Transverse colon (tissue), 4 donors: ENCODE results near the gene SERF2. TPM values are rescaled to one million over a fixed set of nuclear protein-coding genes. Genes with fewer than 3 reads are reported as not detected.

Source experiments
- DNase-seq: peaks from one replicate; pipeline ENCODE4 v3.0.0-alpha.2; 2019
- H3K27ac ChIP-seq, 4 donors: fragments of 200-600 bp; sonication (generic); 2 replicates each; pipeline ENCODE4 v1.5.1; 2016 to 2018; ENCODE audit warnings: inconsistent platforms in 4 of 4
- H3K27me3 ChIP-seq: fragments of 200-600 bp; sonication (generic); 2 replicates; pipeline ENCODE4 v1.5.1; 2017; ENCODE audit warnings: inconsistent platforms
- H3K36me3 ChIP-seq, 4 donors: fragments of 200-600 bp; sonication (generic); 2 replicates each; pipeline ENCODE4 v1.5.1; 2017 to 2019; ENCODE audit warnings: inconsistent platforms in 4 of 4
- H3K4me1 ChIP-seq, 4 donors: fragments of 200-600 bp; sonication (generic); 2 replicates each; pipeline ENCODE4 v1.5.1; 2017 to 2020; ENCODE audit warnings: inconsistent platforms in 4 of 4
- H3K4me3 ChIP-seq, 4 donors: fragments of 200-600 bp; sonication (generic); 1 replicate in 1 of 4; 2 replicates in 3 of 4; pipeline versions ENCODE4 v1.5.1 to v1.6.1; 2017 to 2019; ENCODE audit warnings: inconsistent platforms in 4 of 4
- H3K9me3 ChIP-seq, 2 donors: fragments of 200-600 bp; sonication (generic); 2 replicates each; pipeline ENCODE4 v1.5.1; 2017 to 2019; ENCODE audit warnings: inconsistent platforms in 2 of 2
- EP300 ChIP-seq: sonication (generic); formaldehyde crosslinking; IDR thresholded peaks from one replicate; pipeline ENCODE4 v1.6.1; 2017; ENCODE audit warnings: antibody characterized with exemption, low read depth
- POLR2A ChIP-seq: fragments of 450-650 bp; IDR thresholded peaks from one replicate; pipeline ENCODE4 v1.6.1; 2016; ENCODE audit warnings: antibody characterized with exemption, mild to moderate bottlenecking, moderate library complexity
- POLR2AphosphoS5 ChIP-seq, 3 donors: sonication (generic); formaldehyde crosslinking; IDR thresholded peaks; one replicate each; pipeline ENCODE4 v1.6.1; 2016; ENCODE audit warnings: antibody characterized with exemption in 3 of 3
- WGBS, 2 donors: methylation state at CpG; one replicate each; pipeline ENCODE4 v1.1.5; 2018; ENCODE audit warnings: low coverage in 1 of 2; 5-methylcytosine and 5-hydroxymethylcytosine counted together
- in situ Hi-C, 4 donors: fragments of 200-750 bp; cut with MboI; loops; one replicate each; pipeline versions ENCODE4 v1.15.0 to v1.15.1; 2017; ENCODE audit warnings: low sequenced_read_pairs in 3 of 4, low pct_ligation_motif_present in 1 of 4, low pct_unique_long_range_greater_than_20kb in 1 of 4
- intact Hi-C: fragments of 100-400 bp; cut with DNase I; formaldehyde crosslinking; loops from one replicate; pipeline ENCODE4 v1.15.1; 2023; ENCODE audit warnings: low total_unique reads
- total RNA-seq, 4 donors: library from RNA; depleted of rRNA; stranded (reverse); fragments of >200 nt; gene quantifications; one replicate each; pipeline ENCODE4 v1.1.0, GENCODE V29; 2016
- TF ChIP-seq, protein P1 (sequence below), 5 experiments: fragments of 200-600 bp in 3 of 5; fragments of 450-650 bp in 2 of 5; sonication (generic) in 3 of 5; IDR thresholded peaks; 1 replicate in 2 of 5; 2 replicates in 3 of 5; pipeline ENCODE4 v1.5.1; 2016 to 2017; ENCODE audit warnings: antibody characterized with exemption in 5 of 5, inconsistent platforms in 3 of 5, mild to moderate bottlenecking in 2 of 5, moderate library complexity in 1 of 5

SERF2 gene
- total RNA-seq, 4 donors from 2014 or later = 663 to 1,001 (median 825) TPM

DNA sequence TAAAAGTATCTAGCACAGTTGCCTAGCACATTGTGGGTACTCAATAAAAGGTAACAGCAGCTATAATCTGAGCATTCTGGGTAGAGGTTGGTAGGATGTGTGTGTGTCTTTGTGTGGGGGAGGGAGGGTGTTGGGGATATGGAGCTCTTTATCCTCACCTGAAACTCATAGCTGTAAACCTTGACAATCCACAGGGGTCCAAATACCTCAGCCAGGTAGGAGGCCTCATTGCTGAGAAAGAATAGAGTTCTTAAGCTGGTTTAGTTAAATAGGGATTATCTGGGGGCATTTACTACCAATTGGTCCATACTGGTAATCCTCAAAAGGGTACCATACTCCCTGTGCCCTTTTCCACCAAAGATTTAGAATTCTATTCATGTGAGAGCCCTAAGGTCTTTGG, 3.9 kb downstream of the SERF2 start:
- no peak for TF ChIP-seq POLR2A
- TF ChIP-seq, protein P1, sequence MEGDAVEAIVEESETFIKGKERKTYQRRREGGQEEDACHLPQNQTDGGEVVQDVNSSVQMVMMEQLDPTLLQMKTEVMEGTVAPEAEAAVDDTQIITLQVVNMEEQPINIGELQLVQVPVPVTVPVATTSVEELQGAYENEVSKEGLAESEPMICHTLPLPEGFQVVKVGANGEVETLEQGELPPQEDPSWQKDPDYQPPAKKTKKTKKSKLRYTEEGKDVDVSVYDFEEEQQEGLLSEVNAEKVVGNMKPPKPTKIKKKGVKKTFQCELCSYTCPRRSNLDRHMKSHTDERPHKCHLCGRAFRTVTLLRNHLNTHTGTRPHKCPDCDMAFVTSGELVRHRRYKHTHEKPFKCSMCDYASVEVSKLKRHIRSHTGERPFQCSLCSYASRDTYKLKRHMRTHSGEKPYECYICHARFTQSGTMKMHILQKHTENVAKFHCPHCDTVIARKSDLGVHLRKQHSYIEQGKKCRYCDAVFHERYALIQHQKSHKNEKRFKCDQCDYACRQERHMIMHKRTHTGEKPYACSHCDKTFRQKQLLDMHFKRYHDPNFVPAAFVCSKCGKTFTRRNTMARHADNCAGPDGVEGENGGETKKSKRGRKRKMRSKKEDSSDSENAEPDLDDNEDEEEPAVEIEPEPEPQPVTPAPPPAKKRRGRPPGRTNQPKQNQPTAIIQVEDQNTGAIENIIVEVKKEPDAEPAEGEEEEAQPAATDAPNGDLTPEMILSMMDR (IDR thresholded peaks at IDR 0.05) = no peak
- TF ChIP-seq POLR2AphosphoS5 (IDR thresholded peaks at IDR 0.05) = no peak
- TF ChIP-seq EP300 = no peak
- peaks cover 0 to 15% (median 6%) of the 10 kb centered on the region in 4 donors for H3K36me3 ChIP-seq
- in situ Hi-C loops = loop anchor here in 1 of 4 donors (25.0 kb wide), 1 partner anchor 309 kb away; the partner anchor contains the start of gene TP53BP1
- intact Hi-C loops = no loop called here
- DNase-seq = no peak
- H3K9me3 ChIP-seq = no peaks in the 10 kb centered on the region
- H3K27ac ChIP-seq = peak overlapping the region in 1 of 4 donors; percentile 10
- H3K27me3 ChIP-seq = no peaks in the 10 kb centered on the region
- peaks cover 46 to 77% (median 59%) of the 10 kb centered on the region in 4 donors for H3K4me1 ChIP-seq
- no peak overlapping the region for H3K4me3 ChIP-seq

DNA sequence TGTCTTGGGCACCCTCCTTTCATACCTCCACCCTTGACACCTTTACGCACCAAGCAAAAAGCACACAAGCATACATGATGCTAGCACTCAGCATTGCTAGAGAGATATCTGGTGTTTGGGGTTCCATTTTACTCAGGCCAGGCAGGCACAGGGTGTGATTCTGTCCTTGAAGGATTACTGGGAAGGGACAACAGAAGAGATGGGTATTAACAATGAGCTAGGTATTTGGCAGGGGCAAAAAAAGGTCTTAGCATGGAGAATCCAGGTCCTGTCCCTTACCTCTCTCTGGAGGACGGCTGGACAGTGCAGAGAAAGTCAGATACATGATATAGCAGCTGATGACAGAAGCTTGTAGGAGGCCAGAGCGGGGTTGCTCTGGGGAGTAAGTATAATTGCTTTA, 4.4 kb downstream of the SERF2 start:
- Histone ChIP-seq H3K27ac (peak overlapping the region in 1 of 4 donors; percentile 89), H3K9me3 (no peaks in the 10 kb centered on the region), H3K27me3 (no peaks in the 10 kb centered on the region), H3K4me1 (peaks cover 51 to 80% (median 62%) of the 10 kb centered on the region in 4 donors), H3K4me3 (no peak overlapping the region), H3K36me3 (peaks cover 0 to 15% (median 6%) of the 10 kb centered on the region in 4 donors)
- 90 to 92% methylated on average over 2 to 3 of the region's 3 CpGs for WGBS, 2 donors
- DNase-seq = no peak
- TF ChIP-seq POLR2A = no peak
- in situ Hi-C loops = loop anchor here in 1 of 4 donors (25.0 kb wide), 1 partner anchor 309 kb away; the partner anchor contains the start of gene TP53BP1
- intact Hi-C loops = no loop called here

DNA sequence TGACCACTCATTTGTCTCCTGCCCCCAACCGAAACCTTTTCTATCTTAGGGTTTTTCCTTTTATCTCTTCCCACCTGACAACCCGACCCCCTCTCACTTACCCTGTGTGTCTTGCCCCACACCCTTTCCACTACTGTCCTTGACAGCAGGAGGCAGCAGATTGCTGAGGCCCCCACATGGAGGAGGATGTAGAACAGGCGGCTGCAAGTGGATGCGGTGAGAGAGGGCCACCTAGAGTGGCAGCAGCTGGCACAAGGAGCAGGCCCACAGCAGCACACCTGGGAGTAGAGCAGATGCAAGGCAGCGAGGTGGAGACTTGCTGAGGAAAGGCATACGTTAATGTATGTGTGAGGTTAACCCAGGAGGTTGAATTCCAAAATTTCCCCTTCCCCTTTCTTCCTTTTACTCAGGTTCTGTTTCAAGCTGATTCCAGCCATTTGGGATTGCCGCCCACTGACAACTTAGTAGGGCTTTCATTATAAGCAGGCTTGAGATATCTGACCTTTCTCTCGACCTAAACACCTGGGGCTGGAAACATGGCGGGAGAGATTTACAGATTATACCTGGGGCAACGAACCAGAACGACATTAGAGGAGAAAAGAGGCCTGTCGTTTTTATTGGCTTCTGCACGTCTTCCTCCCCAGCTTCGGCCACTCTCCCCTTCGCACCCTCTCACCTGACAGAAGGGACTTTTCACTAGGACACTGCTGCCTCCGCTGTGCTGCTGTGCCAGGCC, 7.3 kb downstream of the SERF2 start:
- TF ChIP-seq POLR2AphosphoS5 (IDR thresholded peaks at IDR 0.05) (no peak), POLR2A (peak; percentile 10), EP300 (no peak)
- TF ChIP-seq, protein P1 (IDR thresholded peaks at IDR 0.05) = peak in 1 of 5 experiments; percentile 9
- Histone ChIP-seq H3K36me3 (peaks cover 0 to 17% (median 2%) of the 10 kb centered on the region in 4 donors), H3K27ac (peak overlapping the region; percentile 89 to 93 (median 92)), H3K9me3 (no peaks in the 10 kb centered on the region), H3K4me3 (peak overlapping the region in 1 of 4 donors; percentile 88), H3K27me3 (no peaks in the 10 kb centered on the region), H3K4me1 (peaks cover 38 to 68% (median 46%) of the 10 kb centered on the region in 4 donors)
- DNase-seq = peak; percentile 32
- 74% methylated on average over 10 to 16 of the region's 16 CpGs for WGBS, 2 donors
- in situ Hi-C loops = loop anchor here in 1 of 4 donors (25.0 kb wide), 1 partner anchor 312 kb away; the partner anchor contains the start of gene TP53BP1
- intact Hi-C loops = no loop called here

DNA sequence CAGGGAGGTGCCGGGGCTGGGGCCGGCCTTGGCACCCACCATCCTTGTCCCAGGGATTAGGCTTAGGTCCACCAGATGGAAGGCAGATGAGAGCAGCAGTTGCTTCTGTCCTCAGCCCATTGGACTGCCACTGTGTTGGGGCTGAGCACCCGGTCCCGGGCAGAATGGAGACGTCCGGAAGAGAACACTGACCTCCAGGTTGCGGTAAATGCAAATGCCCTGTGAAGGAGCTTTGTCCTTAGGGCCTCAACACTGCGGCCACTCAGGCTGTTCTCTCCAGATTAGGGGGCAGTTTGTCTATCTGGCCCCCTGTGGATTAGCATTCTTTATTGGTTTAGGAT, 7.8 kb downstream of the SERF2 start, which contains the start of gene SERINC4:
TSS of gene SERINC4 (minus strand) at position 276 of the 341 bp plus-strand sequence. CDS start at position 42, 234 bp downstream.
- Histone ChIP-seq H3K36me3 (peaks cover 0 to 17% (median 3%) of the 10 kb centered on the region in 4 donors), H3K4me3 (peak within 1 kb of the TSS; percentile 62 to 88 (median 78)), H3K27ac (peak within 1 kb of the TSS; percentile 89 to 93 (median 92)), H3K27me3 (no peaks in the 10 kb centered on the region), H3K9me3 (no peaks in the 10 kb centered on the region), H3K4me1 (peaks cover 33 to 63% (median 41%) of the 10 kb centered on the region in 4 donors)
- TF ChIP-seq POLR2AphosphoS5 (IDR thresholded peaks at IDR 0.05) = no peak
- no peak for TF ChIP-seq EP300
- TF ChIP-seq, protein P1 (IDR thresholded peaks at IDR 0.05) = no peak
- no peak for TF ChIP-seq POLR2A
- DNase-seq = no peak
- 94% methylated on average over 6 of the region's 8 CpGs; no CpG with 5 or more reads in 1 of the 2 donors for WGBS, 2 donors
- in situ Hi-C loops = loop anchor here in 1 of 4 donors (25.0 kb wide), 1 partner anchor 313 kb away; the partner anchor contains the start of gene TP53BP1
- intact Hi-C loops = no loop called here
